Natural killer cell treated with Interleukin-12 subunit alpha and Interleukin-12 subunit beta and Interleukin-15 and Interleukin-18, amount 100 ng/mL, for 72 hours (primary cell): ENCODE data around the gene TMIE. TPM values are rescaled to one million over a fixed set of nuclear protein-coding genes. Genes with fewer than 3 reads are reported as not detected.

Experiments used
- ATAC-seq, 2 donors: fragments of 150-1000 bp; cut with Tn5 transposase in 1 of 2; sonication (Bioruptor Pico), chemical (Tn5 transposase) in 1 of 2; 2 replicates each; pipeline ENCODE4 v1.10.0; 2021
- DNase-seq: peaks from one replicate; pipeline ENCODE4 v3.0.0; 2022; ENCODE audit warnings: low spot score
- H3K27ac Mint-ChIP-seq, 2 donors: 1 replicate in 1 of 2; 2 replicates in 1 of 2; pipeline ENCODE4 v1.8.0; 2022; ENCODE audit warnings: mixed read lengths in 2 of 2, mild to moderate bottlenecking in 1 of 2, moderate library complexity in 1 of 2
- H3K27me3 Mint-ChIP-seq, 2 donors: 1 replicate in 1 of 2; 2 replicates in 1 of 2; pipeline ENCODE4 v1.8.0; 2022; ENCODE audit warnings: mixed read lengths in 2 of 2
- H3K36me3 Mint-ChIP-seq: one replicate; pipeline ENCODE4 v1.8.0; 2022; ENCODE audit warnings: mixed read lengths
- H3K4me1 Mint-ChIP-seq, 2 donors: 1 replicate in 1 of 2; 2 replicates in 1 of 2; pipeline ENCODE4 v1.8.0; 2022; ENCODE audit warnings: low read depth in 2 of 2, mixed read lengths in 2 of 2, mild to moderate bottlenecking in 1 of 2
- H3K4me3 Mint-ChIP-seq: one replicate; pipeline ENCODE4 v1.8.0; 2022; ENCODE audit warnings: mixed read lengths
- H3K9me3 Mint-ChIP-seq: 2 replicates; pipeline ENCODE4 v1.8.0; 2022; ENCODE audit warnings: mixed read lengths
- total RNA-seq, 2 donors: library from RNA; stranded (reverse); gene quantifications; one replicate each; pipeline ENCODE4 v1.2.3, GENCODE V29; 2022

Gene TMIE
- total RNA-seq, 2 donors from 2014 or later, result not detected

- DNase-seq (no peak), ATAC-seq (no peak)
- Mint-ChIP-seq H3K27ac (no peak overlapping the region), H3K4me1 (no peaks in the 10 kb centered on the region), H3K4me3 (no peak overlapping the region), H3K9me3 (no peaks in the 10 kb centered on the region), H3K27me3 (no peaks in the 10 kb centered on the region), H3K36me3 (no peaks in the 10 kb centered on the region)
Observed at GRCh38 chr3:46685446-46685845, 15.7 kb upstream of the TMIE start.

- H3K36me3 Mint-ChIP-seq, result no peaks in the 10 kb centered on the region
- no peak overlapping the region for H3K4me3 Mint-ChIP-seq
- no peak overlapping the region for H3K27ac Mint-ChIP-seq
- DNase-seq (no peak), ATAC-seq (no peak)
- peaks cover 13 to 14% of the 10 kb centered on the region in 2 donors for H3K4me1 Mint-ChIP-seq
- no peaks in the 10 kb centered on the region for H3K9me3 Mint-ChIP-seq
- H3K27me3 Mint-ChIP-seq, result peaks cover 0 to 11% of the 10 kb centered on the region in 2 donors
Observed at GRCh38 chr3:46690798-46691197, 10.4 kb upstream of the TMIE start.

- Mint-ChIP-seq H3K27me3 (peaks cover 0 to 11% of the 10 kb centered on the region in 2 donors), H3K36me3 (no peaks in the 10 kb centered on the region), H3K27ac (no peak overlapping the region), H3K9me3 (no peaks in the 10 kb centered on the region), H3K4me1 (peaks cover 15 to 17% of the 10 kb centered on the region in 2 donors), H3K4me3 (peak overlapping the region; percentile 71)
- DNase-seq (no peak), ATAC-seq (no peak)
Observed at GRCh38 chr3:46692566-46692990, 8.6 kb upstream of the TMIE start.

- no peak for DNase-seq
- Mint-ChIP-seq H3K36me3 (no peaks in the 10 kb centered on the region), H3K9me3 (no peaks in the 10 kb centered on the region), H3K4me1 (peaks cover 15 to 17% of the 10 kb centered on the region in 2 donors), H3K27me3 (peaks cover 0 to 11% of the 10 kb centered on the region in 2 donors), H3K27ac (no peak within 1 kb of the TSS), H3K4me3 (peak within 1 kb of the TSS; percentile 71)
- ATAC-seq, result peak; percentile 75 to 81
Observed at GRCh38 chr3:46693038-46693891, 7.9 kb upstream of the TMIE start, which contains the start of gene ALS2CL. Gene ALS2CL (minus strand): TSS chr3:46693679. CDS start chr3:46689440, 4,239 bp downstream.

GRCh38 chr3:46693892-46694226 lies 7.3 kb upstream of the TMIE start:
- Mint-ChIP-seq H3K4me3 (no peak overlapping the region), H3K9me3 (no peaks in the 10 kb centered on the region), H3K4me1 (peaks cover 15 to 17% of the 10 kb centered on the region in 2 donors), H3K27ac (no peak overlapping the region), H3K27me3 (peaks cover 0 to 11% of the 10 kb centered on the region in 2 donors), H3K36me3 (no peaks in the 10 kb centered on the region)
- ATAC-seq, result peak; percentile 33 to 48
- no peak for DNase-seq

- DNase-seq (no peak), ATAC-seq (no peak)
- peaks cover 0 to 11% of the 10 kb centered on the region in 2 donors for H3K27me3 Mint-ChIP-seq
- H3K4me3 Mint-ChIP-seq, result no peak overlapping the region
- H3K4me1 Mint-ChIP-seq, result peaks cover 15 to 17% of the 10 kb centered on the region in 2 donors
- no peak overlapping the region for H3K27ac Mint-ChIP-seq
- H3K9me3 Mint-ChIP-seq, result no peaks in the 10 kb centered on the region
- no peaks in the 10 kb centered on the region for H3K36me3 Mint-ChIP-seq
Observed at GRCh38 chr3:46694520-46694919, 6.7 kb upstream of the TMIE start.

GRCh38 chr3:46695177-46695961 lies 5.8 kb upstream of the TMIE start:
- no peak overlapping the region for H3K27ac Mint-ChIP-seq
- no peak overlapping the region for H3K4me3 Mint-ChIP-seq
- ATAC-seq (peak in 1 of 2 donors; percentile 9), DNase-seq (no peak)
- peaks cover 15 to 17% of the 10 kb centered on the region in 2 donors for H3K4me1 Mint-ChIP-seq
- peaks cover 0 to 11% of the 10 kb centered on the region in 2 donors for H3K27me3 Mint-ChIP-seq
- H3K36me3 Mint-ChIP-seq, result no peaks in the 10 kb centered on the region
- H3K9me3 Mint-ChIP-seq, result no peaks in the 10 kb centered on the region

GRCh38 chr3:46695962-46696894 lies 5.0 kb upstream of the TMIE start:
- H3K27me3 Mint-ChIP-seq, result peaks cover 0 to 11% of the 10 kb centered on the region in 2 donors
- no peak overlapping the region for H3K4me3 Mint-ChIP-seq
- DNase-seq (no peak), ATAC-seq (no peak)
- no peak overlapping the region for H3K27ac Mint-ChIP-seq
- no peaks in the 10 kb centered on the region for H3K36me3 Mint-ChIP-seq
- peaks cover 15 to 17% of the 10 kb centered on the region in 2 donors for H3K4me1 Mint-ChIP-seq
- H3K9me3 Mint-ChIP-seq, result no peaks in the 10 kb centered on the region

- peaks cover 9 to 10% of the 10 kb centered on the region in 2 donors for H3K27me3 Mint-ChIP-seq
- no peak for ATAC-seq
Observed at GRCh38 chr3:46699676-46700523, 1.3 kb upstream of the TMIE start.

GRCh38 chr3:46700772-46701171 lies 420 bp upstream of the TMIE start:
- DNase-seq (no peak), ATAC-seq (no peak)
- H3K4me1 Mint-ChIP-seq, result peaks cover 3% of the 10 kb centered on the region in 2 donors
- H3K27me3 Mint-ChIP-seq, result peaks cover 9 to 10% of the 10 kb centered on the region in 2 donors
- H3K9me3 Mint-ChIP-seq, result no peaks in the 10 kb centered on the region
- H3K36me3 Mint-ChIP-seq, result no peaks in the 10 kb centered on the region
- H3K27ac Mint-ChIP-seq, result no peak overlapping the region
- H3K4me3 Mint-ChIP-seq, result no peak overlapping the region

More at GRCh38 chr3:46699676-46700523, 1.3 kb upstream of the TMIE start:
- peaks cover 10 to 12% of the 10 kb centered on the region in 2 donors for H3K4me1 Mint-ChIP-seq
- no peak overlapping the region for H3K4me3 Mint-ChIP-seq
- no peak overlapping the region for H3K27ac Mint-ChIP-seq
- no peaks in the 10 kb centered on the region for H3K36me3 Mint-ChIP-seq
- DNase-seq, result no peak
- H3K9me3 Mint-ChIP-seq, result no peaks in the 10 kb centered on the region

- H3K36me3 Mint-ChIP-seq, result no peaks in the 10 kb centered on the region
- DNase-seq (no peak), ATAC-seq (no peak)
- no peaks in the 10 kb centered on the region for H3K9me3 Mint-ChIP-seq
- H3K27me3 Mint-ChIP-seq, result peaks cover 9 to 10% of the 10 kb centered on the region in 2 donors
- no peaks in the 10 kb centered on the region for H3K4me1 Mint-ChIP-seq
- H3K4me3 Mint-ChIP-seq, result no peak overlapping the region
- no peak overlapping the region for H3K27ac Mint-ChIP-seq
Observed at GRCh38 chr3:46702246-46703012, 1.2 kb downstream of the TMIE start.

GRCh38 chr3:46703013-46703520 lies 1.9 kb downstream of the TMIE start:
- Mint-ChIP-seq H3K27ac (no peak overlapping the region), H3K27me3 (peaks cover 9 to 10% of the 10 kb centered on the region in 2 donors)

More at GRCh38 chr3:46703013-46703520, 1.9 kb downstream of the TMIE start:
- Mint-ChIP-seq H3K4me3 (no peak overlapping the region), H3K4me1 (no peaks in the 10 kb centered on the region), H3K9me3 (no peaks in the 10 kb centered on the region), H3K36me3 (no peaks in the 10 kb centered on the region)
- ATAC-seq, result no peak
- DNase-seq, result no peak
